Naive thymus-derived CD4-positive, alpha-beta T cell (primary cell): ENCODE results near the gene SH3D21. TPM values are rescaled to one million over a fixed set of nuclear protein-coding genes. Genes with fewer than 3 reads are reported as not detected.

Experiments
- ATAC-seq: fragments of 150-1000 bp; cut with Tn5 transposase; 2 replicates; pipeline ENCODE4 v1.10.0; 2021; ENCODE audit warnings: mild to moderate bottlenecking, moderate library complexity
- CTCF ChIA-PET: fragments of 350-600 bp; sonication (Branson Sonifier 250); formaldehyde crosslinking; loops from one replicate; lab custom pipeline; 2021; ENCODE audit warnings: antibody characterized with exemption; lab: Charles Lee
- POLR2A ChIA-PET: fragments of 350-600 bp; sonication (Branson Sonifier 250); formaldehyde crosslinking; loops from one replicate; lab custom pipeline; 2021; ENCODE audit warnings: antibody characterized with exemption, inconsistent platforms; lab: Charles Lee
- DNase-seq, 9 donors: peaks; one replicate each; pipeline versions ENCODE4 v3.0.0 to v3.0.0-alpha.2; 2020 to 2022; ENCODE audit warnings: mixed read lengths in 1 of 9
- H3K27ac ChIP-seq: one replicate; pipeline ENCODE4 v1.7.0; 2013; ENCODE audit warnings: mild to moderate bottlenecking, low read depth, low read length, moderate library complexity
- H3K27me3 ChIP-seq, 2 donors: one replicate each; pipeline ENCODE4 v1.7.0; 2013; ENCODE audit warnings: low read length in 2 of 2, mild to moderate bottlenecking in 2 of 2, moderate library complexity in 2 of 2; ENCODE audit not compliant: control insufficient read depth in 2 of 2, insufficient read depth in 2 of 2
- H3K36me3 ChIP-seq, 3 experiments: 1 replicate in 2 of 3; 2 replicates in 1 of 3; pipeline ENCODE4 v1.7.0; 2013; ENCODE audit warnings: low read length in 3 of 3, mild to moderate bottlenecking in 3 of 3, moderate library complexity in 1 of 3; ENCODE audit not compliant: insufficient read depth in 3 of 3, control insufficient read depth in 2 of 3
- H3K4me1 ChIP-seq, 2 donors: one replicate each; pipeline ENCODE4 v1.7.0; 2013; ENCODE audit warnings: low read length in 2 of 2, mild to moderate bottlenecking in 2 of 2, moderate library complexity in 1 of 2; ENCODE audit not compliant: control insufficient read depth in 2 of 2, insufficient read depth in 2 of 2
- H3K4me3 ChIP-seq: 2 replicates; pipeline ENCODE4 v1.7.0; 2013; ENCODE audit warnings: mild to moderate bottlenecking, low read length
- H3K9me3 ChIP-seq, 3 experiments: 1 replicate in 2 of 3; 2 replicates in 1 of 3; pipeline ENCODE4 v1.7.0; 2013; ENCODE audit warnings: low read length in 3 of 3; ENCODE audit not compliant: control insufficient read depth in 2 of 3
- H3K27ac Mint-ChIP-seq, 9 donors: one replicate each; pipeline ENCODE4 v1.8.0; 2020 to 2022; ENCODE audit warnings: mixed read lengths in 9 of 9, mild to moderate bottlenecking in 8 of 9, moderate library complexity in 5 of 9, inconsistent platforms in 2 of 9
- H3K27me3 Mint-ChIP-seq, 5 donors: one replicate each; pipeline ENCODE4 v1.8.0; 2021 to 2022; ENCODE audit warnings: mixed read lengths in 5 of 5, mild to moderate bottlenecking in 1 of 5
- H3K36me3 Mint-ChIP-seq, 5 donors: one replicate each; pipeline ENCODE4 v1.8.0; 2020 to 2022; ENCODE audit warnings: mixed read lengths in 5 of 5, mild to moderate bottlenecking in 3 of 5, inconsistent platforms in 1 of 5
- H3K4me1 Mint-ChIP-seq, 7 donors: one replicate each; pipeline ENCODE4 v1.8.0; 2020 to 2022; ENCODE audit warnings: mixed read lengths in 7 of 7, mild to moderate bottlenecking in 3 of 7, inconsistent platforms in 1 of 7
- H3K4me3 Mint-ChIP-seq, 10 donors: one replicate each; pipeline ENCODE4 v1.8.0; 2020 to 2022; ENCODE audit warnings: mild to moderate bottlenecking in 10 of 10, mixed read lengths in 10 of 10, moderate library complexity in 6 of 10, inconsistent platforms in 2 of 10
- H3K9me3 Mint-ChIP-seq, 11 donors: one replicate each; pipeline ENCODE4 v1.8.0; 2020 to 2022; ENCODE audit warnings: mixed read lengths in 11 of 11, mild to moderate bottlenecking in 4 of 11, inconsistent platforms in 1 of 11, moderate library complexity in 1 of 11
- intact Hi-C, 2 donors: fragments of 100-400 bp; cut with micrococcal nuclease; formaldehyde crosslinking; loops; one replicate each; pipeline ENCODE4 v1.15.1; 2023
- polyA plus RNA-seq, 2 donors: library from polyadenylated mRNA; unstranded; fragments of 300-500 nt; fragmentation: Illumina TruSeq; gene quantifications; one replicate each; pipeline ENCODE4 v1.2.3, GENCODE V29; 2021
- total RNA-seq, 6 experiments: library from RNA in 5 of 6; stranded (reverse) in 5 of 6; gene quantifications; 1 replicate in 5 of 6; 2 replicates in 1 of 6; pipeline ENCODE4 v1.2.3 and lab custom pipeline; 2021 to 2026

The SH3D21 gene
- total and polyA plus RNA-seq, 7 experiments from 2014 or later, result 0.17 to 21.7 (median 3.0) TPM

DNA sequence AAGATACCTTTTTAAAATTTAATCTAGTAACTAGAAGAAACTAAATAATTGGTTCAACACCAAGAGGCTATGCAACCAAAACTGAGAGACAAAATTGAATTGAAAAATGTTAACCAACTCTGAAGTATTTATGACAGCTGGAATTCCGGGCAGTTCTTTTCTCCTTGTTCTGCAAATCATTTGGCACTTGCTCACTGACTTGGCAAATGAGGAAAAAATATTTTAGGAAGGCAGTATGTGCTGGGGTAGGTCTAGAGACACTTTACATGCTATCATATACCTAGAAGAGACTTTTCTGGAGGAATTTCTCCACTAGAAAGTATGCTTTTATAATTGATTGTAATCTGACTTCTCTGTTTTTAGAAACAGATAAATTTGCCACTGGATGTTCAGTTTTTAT is 22.1 kb upstream of the SH3D21 start:
- Histone ChIP-seq H3K36me3 (peaks cover 26 to 54% (median 28%) of the 10 kb centered on the region in 3 experiments), H3K4me3 (no peak overlapping the region), H3K27me3 (no peaks in the 10 kb centered on the region), H3K9me3 (no peaks in the 10 kb centered on the region), H3K27ac (no peak overlapping the region), H3K4me1 (no peaks in the 10 kb centered on the region)
- ATAC-seq (no peak), DNase-seq (no peak)
- peaks cover 9 to 45% (median 29%) of the 10 kb centered on the region in 7 donors for H3K4me1 Mint-ChIP-seq
- H3K4me3 Mint-ChIP-seq, result no peak overlapping the region
- ChIA-PET CTCF (interaction anchor here (1.0 to 1.7 kb wide), 2 partner anchors 95 to 134 kb away, joined by 3 to 14 read pairs; partner anchors contain the start of gene TRAPPC3), POLR2A (no interaction called here)
- intact Hi-C loops, result no loop called here
- H3K27ac Mint-ChIP-seq, result peak overlapping the region in 6 of 9 donors; percentile 7 to 76 (median 47)
- H3K36me3 Mint-ChIP-seq, result peaks cover 11 to 29% (median 20%) of the 10 kb centered on the region in 5 donors
- H3K9me3 Mint-ChIP-seq, result no peaks in the 10 kb centered on the region
- H3K27me3 Mint-ChIP-seq, result no peaks in the 10 kb centered on the region

GRCh38 chr1:36284517-36284916 is 21.7 kb upstream of the SH3D21 start:
- Histone ChIP-seq H3K27me3 (no peaks in the 10 kb centered on the region), H3K4me3 (no peak overlapping the region), H3K36me3 (peaks cover 28 to 59% (median 32%) of the 10 kb centered on the region in 3 experiments), H3K27ac (no peak overlapping the region), H3K9me3 (no peaks in the 10 kb centered on the region), H3K4me1 (no peaks in the 10 kb centered on the region)
- peaks cover 9 to 42% (median 28%) of the 10 kb centered on the region in 7 donors for H3K4me1 Mint-ChIP-seq
- H3K36me3 Mint-ChIP-seq, result peaks cover 13 to 33% (median 23%) of the 10 kb centered on the region in 5 donors
- ATAC-seq (no peak), DNase-seq (no peak)
- no peaks in the 10 kb centered on the region for H3K27me3 Mint-ChIP-seq
- POLR2A ChIA-PET, result interaction anchor here (2.2 kb wide), 1 partner anchor 135 kb away, joined by 12 read pairs; the partner anchor contains the start of gene TRAPPC3
- H3K4me3 Mint-ChIP-seq, result no peak overlapping the region
- CTCF ChIA-PET, result interaction anchor here (1.0 to 3.2 kb wide), 4 partner anchors 96 to 133 kb away, joined by 3 to 30 read pairs (median 16); partner anchors contain the start of gene TRAPPC3
- intact Hi-C loops, result no loop called here
- peaks cover 0 to 1% (median 0%) of the 10 kb centered on the region in 11 donors for H3K9me3 Mint-ChIP-seq
- peak overlapping the region in 6 of 9 donors; percentile 20 to 76 (median 37) for H3K27ac Mint-ChIP-seq

DNA sequence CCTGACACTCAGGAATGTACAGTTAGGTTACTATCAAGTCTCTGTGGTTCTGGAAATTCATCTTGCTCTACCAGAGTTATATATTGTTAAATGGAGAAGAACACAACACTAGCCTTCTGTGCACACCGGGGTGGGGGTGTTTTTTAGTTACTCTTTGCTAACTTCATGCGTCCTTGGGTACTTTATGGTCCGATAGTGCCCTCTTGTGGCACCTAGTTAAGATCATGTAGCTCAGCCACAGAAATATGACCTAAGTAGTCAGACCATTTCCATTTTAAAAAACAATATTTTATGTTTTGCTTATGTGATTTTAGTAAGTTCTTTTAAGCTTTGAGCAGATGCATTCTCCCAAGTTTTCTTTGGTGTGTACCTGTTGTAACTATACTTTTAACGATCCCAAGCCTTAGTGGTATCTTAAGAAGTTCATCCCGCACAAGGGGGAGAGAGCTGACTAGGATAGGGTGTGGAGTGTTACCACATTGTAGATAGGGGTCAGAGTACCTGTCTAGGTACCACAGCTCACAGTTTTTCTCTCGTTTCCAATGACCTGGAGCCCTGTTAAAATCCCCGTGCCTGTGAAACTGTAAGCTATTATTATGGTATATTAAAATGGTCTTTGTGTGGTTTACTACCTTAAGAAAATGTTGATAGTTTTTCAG is 20.6 kb upstream of the SH3D21 start:
- H3K4me1 Mint-ChIP-seq, result peaks cover 4 to 34% (median 17%) of the 10 kb centered on the region in 7 donors
- H3K36me3 Mint-ChIP-seq, result peaks cover 13 to 38% (median 22%) of the 10 kb centered on the region in 5 donors
- Histone ChIP-seq H3K27me3 (no peaks in the 10 kb centered on the region), H3K9me3 (no peaks in the 10 kb centered on the region), H3K4me1 (no peaks in the 10 kb centered on the region), H3K4me3 (no peak overlapping the region), H3K36me3 (peaks cover 31 to 68% (median 32%) of the 10 kb centered on the region in 3 experiments), H3K27ac (no peak overlapping the region)
- peak overlapping the region in 8 of 9 donors; percentile 3 to 87 (median 42) for H3K27ac Mint-ChIP-seq
- peaks cover 0 to 1% (median 0%) of the 10 kb centered on the region in 11 donors for H3K9me3 Mint-ChIP-seq
- no peak overlapping the region for H3K4me3 Mint-ChIP-seq
- CTCF ChIA-PET, result interaction anchor here (0.5 to 3.2 kb wide), 24 partner anchors 9 to 379 kb away, joined by 3 to 30 read pairs (median 4); partner anchors contain the start of genes SH3D21, TEKT2 and TRAPPC3
- ATAC-seq (peak; percentile 96), DNase-seq (peak in 7 of 9 donors; percentile 60 to 80 (median 73))
- POLR2A ChIA-PET, result interaction anchor here (0.7 to 2.2 kb wide), 6 partner anchors 10 to 151 kb away, joined by 3 to 12 read pairs (median 4); partner anchors contain the start of genes THRAP3 and TRAPPC3
- intact Hi-C loops, result loop anchor here (1.0 to 5.0 kb wide), 7 partner anchors 61 to 186 kb away; partner anchors contain the start of genes THRAP3 (in 2 of the 2) and TRAPPC3 (in 2 of the 2)
- H3K27me3 Mint-ChIP-seq, result no peaks in the 10 kb centered on the region

DNA sequence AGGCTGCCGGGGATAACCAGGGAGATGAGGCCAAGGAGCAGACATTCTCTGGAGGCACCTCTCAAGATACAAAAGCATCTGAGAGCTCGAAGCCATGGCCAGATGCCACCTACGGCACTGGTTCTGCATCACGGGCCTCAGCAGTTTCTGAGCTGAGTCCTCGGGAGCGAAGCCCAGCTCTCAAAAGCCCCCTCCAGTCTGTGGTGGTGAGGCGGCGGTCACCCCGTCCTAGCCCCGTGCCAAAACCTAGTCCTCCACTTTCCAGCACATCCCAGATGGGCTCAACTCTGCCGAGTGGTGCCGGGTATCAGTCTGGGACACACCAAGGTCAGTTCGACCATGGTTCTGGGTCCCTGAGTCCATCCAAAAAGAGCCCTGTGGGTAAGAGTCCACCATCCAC is 19.4 kb upstream of the SH3D21 start:
- Mint-ChIP-seq H3K36me3 (peaks cover 13 to 50% (median 23%) of the 10 kb centered on the region in 5 donors), H3K4me1 (peaks cover 4 to 31% (median 17%) of the 10 kb centered on the region in 7 donors), H3K27ac (peak overlapping the region in 1 of 9 donors; percentile 65), H3K9me3 (peaks cover 0 to 1% (median 0%) of the 10 kb centered on the region in 11 donors), H3K4me3 (no peak overlapping the region), H3K27me3 (no peaks in the 10 kb centered on the region)
- H3K36me3 ChIP-seq, result peaks cover 32 to 80% (median 42%) of the 10 kb centered on the region in 3 experiments
- H3K4me3 ChIP-seq, result no peak overlapping the region
- ATAC-seq, result no peak
- no peak overlapping the region for H3K27ac ChIP-seq
- H3K27me3 ChIP-seq, result no peaks in the 10 kb centered on the region
- ChIA-PET POLR2A (interaction anchor here (1.2 to 2.2 kb wide), 2 partner anchors 64 to 137 kb away, joined by 3 to 12 read pairs; partner anchors contain the start of gene TRAPPC3), CTCF (interaction anchor here (0.6 to 3.2 kb wide), 7 partner anchors 95 to 186 kb away, joined by 3 to 30 read pairs (median 11); partner anchors contain the start of gene TRAPPC3)
- no peaks in the 10 kb centered on the region for H3K9me3 ChIP-seq
- no peaks in the 10 kb centered on the region for H3K4me1 ChIP-seq
- DNase-seq, result no peak
- intact Hi-C loops, result loop anchor here in 1 of 2 donors (5.0 kb wide), 2 partner anchors 65 to 125 kb away; partner anchors contain the start of gene THRAP3

DNA sequence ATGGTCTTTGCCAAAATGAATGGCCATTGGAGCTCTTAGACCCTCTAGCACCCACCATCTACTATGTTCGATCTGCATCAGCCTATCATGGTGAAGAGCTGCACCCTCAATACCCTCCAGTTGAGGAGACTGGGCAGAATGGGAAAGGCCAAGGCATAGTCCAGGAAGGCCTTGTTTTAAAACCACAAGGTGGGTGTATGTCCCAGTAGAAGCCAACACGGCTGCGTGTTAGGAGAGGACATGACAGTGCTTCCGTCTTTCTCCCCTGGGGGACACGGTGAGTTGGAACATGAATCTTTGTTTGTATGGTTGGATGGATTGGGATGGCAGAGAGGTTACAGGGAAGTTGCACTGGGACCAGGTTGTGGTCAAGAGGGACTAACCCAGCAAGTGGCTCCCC is 18.6 kb upstream of the SH3D21 start:
- H3K27ac Mint-ChIP-seq, result peak overlapping the region in 3 of 9 donors; percentile 11 to 53 (median 34)

GRCh38 chr1:36295390-36295789 is 10.8 kb upstream of the SH3D21 start:
- Mint-ChIP-seq H3K4me1 (peaks cover 0 to 8% (median 4%) of the 10 kb centered on the region in 7 donors), H3K36me3 (peaks cover 4 to 45% (median 21%) of the 10 kb centered on the region in 5 donors), H3K27me3 (no peaks in the 10 kb centered on the region), H3K9me3 (peaks cover 0 to 2% (median 0%) of the 10 kb centered on the region in 11 donors), H3K27ac (peak overlapping the region in 5 of 9 donors; percentile 6 to 73 (median 43)), H3K4me3 (no peak overlapping the region)
- POLR2A ChIA-PET, result interaction anchor here (0.6 kb wide), 1 partner anchor 355 kb away, joined by 5 read pairs; no protein-coding TSS in a partner anchor
- intact Hi-C loops, result no loop called here
- CTCF ChIA-PET, result interaction anchor here (1.3 kb wide), 1 partner anchor 10 kb away, joined by 6 read pairs; no protein-coding TSS in a partner anchor
- Histone ChIP-seq H3K9me3 (no peaks in the 10 kb centered on the region), H3K27me3 (no peaks in the 10 kb centered on the region), H3K27ac (no peak overlapping the region), H3K36me3 (peaks cover 21 to 88% (median 22%) of the 10 kb centered on the region in 3 experiments), H3K4me3 (no peak overlapping the region), H3K4me1 (no peaks in the 10 kb centered on the region)
- ATAC-seq (no peak), DNase-seq (no peak)

More for the DNA sequence above, 18.6 kb upstream of the SH3D21 start:
- POLR2A ChIA-PET, result interaction anchor here (1.2 kb wide), 1 partner anchor 64 kb away, joined by 3 read pairs; no protein-coding TSS in a partner anchor
- ATAC-seq, result no peak
- DNase-seq, result no peak
- H3K36me3 ChIP-seq, result peaks cover 34 to 84% (median 40%) of the 10 kb centered on the region in 3 experiments
- H3K4me3 ChIP-seq, result no peak overlapping the region
- Mint-ChIP-seq H3K9me3 (peaks cover 0 to 1% (median 0%) of the 10 kb centered on the region in 11 donors), H3K4me3 (no peak overlapping the region), H3K36me3 (peaks cover 13 to 52% (median 25%) of the 10 kb centered on the region in 5 donors), H3K4me1 (peaks cover 4 to 28% (median 17%) of the 10 kb centered on the region in 7 donors), H3K27me3 (no peaks in the 10 kb centered on the region)
- CTCF ChIA-PET, result interaction anchor here (0.6 to 3.2 kb wide), 6 partner anchors 95 to 187 kb away, joined by 3 to 30 read pairs (median 8); partner anchors contain the start of gene TRAPPC3
- H3K27ac ChIP-seq, result no peak overlapping the region
- H3K27me3 ChIP-seq, result no peaks in the 10 kb centered on the region
- intact Hi-C loops, result loop anchor here in 1 of 2 donors (5.0 kb wide), 2 partner anchors 65 to 125 kb away; partner anchors contain the start of gene THRAP3
- H3K9me3 ChIP-seq, result no peaks in the 10 kb centered on the region
- H3K4me1 ChIP-seq, result no peaks in the 10 kb centered on the region
